Cardiac fibroblast (primary cell): ENCODE data around the gene SLC12A5.

Experiments used
- DNase-seq, 2 donors: peaks; one replicate each; pipeline versions ENCODE4 v3.0.0 to v3.0.0-alpha.2; 2010; ENCODE audit warnings: low read depth in 2 of 2
- H3K4me3 ChIP-seq, 2 donors: replicated peaks in 1 of 2; 1 replicate in 1 of 2; 2 replicates in 1 of 2; pipeline ENCODE4 v1.5.1; 2011; ENCODE audit warnings: low read depth in 2 of 2, low read length in 2 of 2, mild to moderate bottlenecking in 2 of 2, moderate library complexity in 1 of 2
- TF ChIP-seq, protein P1 (sequence below): IDR thresholded peaks from one replicate; pipeline ENCODE4 v1.5.1; 2011; ENCODE audit warnings: low read depth, mild to moderate bottlenecking, low read length, inconsistent platforms

The SLC12A5 gene

DNA sequence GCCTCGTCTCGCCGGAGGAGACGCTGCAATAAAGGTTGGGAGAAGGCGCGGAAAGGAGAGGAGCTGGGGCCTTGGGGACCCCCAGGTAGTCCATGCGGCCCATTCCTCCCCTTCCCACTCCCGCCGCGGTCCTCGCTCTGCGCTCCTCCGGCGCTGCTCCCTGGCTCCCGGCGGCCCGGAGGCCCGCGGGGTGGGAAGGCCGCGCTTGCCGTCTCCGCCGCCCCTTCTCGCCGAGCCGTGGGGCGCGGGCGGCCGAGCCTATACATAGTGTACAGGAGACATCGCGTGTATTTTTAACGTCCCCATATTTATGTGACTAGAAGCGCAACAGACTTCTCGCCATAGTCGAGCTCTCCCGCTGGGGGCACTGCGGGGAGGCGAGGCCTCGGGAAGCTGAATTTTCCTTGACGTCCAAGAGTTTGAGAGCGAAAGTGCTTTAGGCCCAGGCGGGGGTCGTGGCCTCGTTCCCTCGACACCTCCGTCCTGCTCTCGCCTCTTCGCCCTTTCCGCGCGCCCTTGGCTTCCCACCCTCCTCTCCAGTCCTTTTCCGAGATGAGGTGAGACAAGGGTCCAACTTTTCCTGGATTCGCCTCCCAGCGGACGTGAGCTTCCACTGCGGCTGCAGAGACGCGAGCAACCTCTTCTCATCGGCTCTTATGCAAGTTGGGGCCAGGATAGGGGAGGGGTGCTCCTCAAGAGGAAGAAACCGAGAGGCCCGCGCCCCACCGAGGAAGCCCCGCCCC, 29.0 kb downstream of the SLC12A5 start:
- peak; percentile 50 to 52 for DNase-seq
- TF ChIP-seq, protein P1, sequence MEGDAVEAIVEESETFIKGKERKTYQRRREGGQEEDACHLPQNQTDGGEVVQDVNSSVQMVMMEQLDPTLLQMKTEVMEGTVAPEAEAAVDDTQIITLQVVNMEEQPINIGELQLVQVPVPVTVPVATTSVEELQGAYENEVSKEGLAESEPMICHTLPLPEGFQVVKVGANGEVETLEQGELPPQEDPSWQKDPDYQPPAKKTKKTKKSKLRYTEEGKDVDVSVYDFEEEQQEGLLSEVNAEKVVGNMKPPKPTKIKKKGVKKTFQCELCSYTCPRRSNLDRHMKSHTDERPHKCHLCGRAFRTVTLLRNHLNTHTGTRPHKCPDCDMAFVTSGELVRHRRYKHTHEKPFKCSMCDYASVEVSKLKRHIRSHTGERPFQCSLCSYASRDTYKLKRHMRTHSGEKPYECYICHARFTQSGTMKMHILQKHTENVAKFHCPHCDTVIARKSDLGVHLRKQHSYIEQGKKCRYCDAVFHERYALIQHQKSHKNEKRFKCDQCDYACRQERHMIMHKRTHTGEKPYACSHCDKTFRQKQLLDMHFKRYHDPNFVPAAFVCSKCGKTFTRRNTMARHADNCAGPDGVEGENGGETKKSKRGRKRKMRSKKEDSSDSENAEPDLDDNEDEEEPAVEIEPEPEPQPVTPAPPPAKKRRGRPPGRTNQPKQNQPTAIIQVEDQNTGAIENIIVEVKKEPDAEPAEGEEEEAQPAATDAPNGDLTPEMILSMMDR: peak; percentile 47

DNA sequence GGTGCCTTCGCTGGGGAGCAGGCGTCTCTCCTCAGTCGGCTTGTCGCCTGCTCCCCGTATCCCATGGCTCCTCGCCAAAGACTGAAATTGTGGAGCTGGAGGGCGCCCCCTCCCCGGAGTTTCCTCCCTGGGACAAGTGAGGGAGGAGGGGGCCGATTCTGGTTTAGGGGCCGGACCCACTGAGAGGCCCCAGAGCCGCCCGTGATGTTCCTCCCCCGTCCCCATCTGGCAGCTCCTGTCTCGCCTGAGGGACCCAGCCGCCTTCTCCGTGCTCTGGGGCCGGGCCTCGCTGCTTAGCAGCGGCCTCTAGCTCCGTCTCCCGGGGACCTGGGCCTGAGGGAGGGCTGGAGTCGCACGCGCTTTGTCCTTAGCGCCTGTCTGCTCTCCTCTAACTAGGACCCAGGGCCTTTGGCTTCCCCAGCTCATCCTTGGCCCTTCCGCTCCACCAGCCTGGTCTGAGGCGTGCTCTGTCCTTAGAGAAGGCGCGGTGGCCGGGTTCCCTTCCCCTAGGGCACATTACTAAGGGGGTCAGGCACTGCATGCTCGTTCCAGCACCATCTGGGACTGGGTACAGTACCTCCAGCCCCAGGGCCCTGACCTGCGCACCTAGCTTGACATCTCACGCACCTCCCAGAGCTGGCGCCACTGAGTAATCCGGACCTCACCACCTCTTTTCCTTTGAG, 29.7 kb downstream of the SLC12A5 start:
- H3K4me3 ChIP-seq: peak overlapping the region; percentile 30 to 35
- TF ChIP-seq, protein P1: no peak
- no peak for DNase-seq

More for the DNA sequence above, 29.0 kb downstream of the SLC12A5 start:
- peak overlapping the region; percentile 30 to 35 for H3K4me3 ChIP-seq

DNA sequence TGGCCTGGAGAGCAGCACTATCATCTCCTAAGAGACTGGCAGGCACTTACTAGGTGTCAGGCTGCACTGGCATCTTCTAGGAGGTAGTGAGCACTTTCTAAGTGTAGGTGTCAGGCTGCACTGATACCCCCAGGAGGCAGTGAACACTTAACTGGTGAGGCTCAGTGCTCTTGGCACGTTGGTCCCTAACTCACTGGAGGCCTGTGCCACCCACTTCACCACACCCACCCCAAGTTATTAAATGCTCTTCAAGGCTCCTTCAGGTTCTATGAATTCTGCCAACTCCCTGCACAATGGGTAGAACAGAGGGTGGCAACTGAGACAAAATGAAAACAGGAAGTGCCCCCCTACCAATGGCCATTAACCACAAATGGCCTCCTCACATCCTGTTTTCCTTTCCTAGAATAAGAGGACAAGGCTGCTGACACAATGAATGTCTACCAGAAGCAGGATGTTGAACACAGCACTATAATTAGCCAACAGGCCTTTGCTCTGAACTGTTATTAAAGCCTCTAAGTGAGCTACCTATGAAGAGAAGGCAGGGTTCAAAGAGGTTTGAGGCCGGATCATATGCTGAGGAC, 31.4 kb downstream of the SLC12A5 start:
- peak in 1 of 2 donors; percentile 16 for DNase-seq
- H3K4me3 ChIP-seq: no peak overlapping the region
- TF ChIP-seq, protein P1: no peak

DNA sequence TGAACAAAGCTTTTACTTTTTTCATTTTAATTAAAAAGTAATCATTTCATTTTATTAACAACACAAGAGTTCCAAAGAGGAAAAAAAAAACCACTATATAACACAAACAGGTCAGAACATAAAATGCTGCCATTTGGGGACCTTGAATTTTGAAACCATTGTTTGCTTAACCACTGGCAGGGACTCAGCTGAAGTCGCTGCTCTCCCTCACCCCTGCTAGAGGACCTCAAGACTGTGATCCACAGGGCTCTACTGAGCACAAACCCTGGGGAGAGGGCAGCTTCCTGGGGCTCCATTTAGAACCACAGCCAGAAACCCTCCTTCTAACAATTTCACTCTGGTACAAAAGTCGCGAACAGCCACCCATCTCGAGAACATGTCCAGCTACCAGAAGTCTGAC, 32.0 kb downstream of the SLC12A5 start:
- no peak overlapping the region for H3K4me3 ChIP-seq
- TF ChIP-seq, protein P1: no peak
- DNase-seq: no peak

DNA sequence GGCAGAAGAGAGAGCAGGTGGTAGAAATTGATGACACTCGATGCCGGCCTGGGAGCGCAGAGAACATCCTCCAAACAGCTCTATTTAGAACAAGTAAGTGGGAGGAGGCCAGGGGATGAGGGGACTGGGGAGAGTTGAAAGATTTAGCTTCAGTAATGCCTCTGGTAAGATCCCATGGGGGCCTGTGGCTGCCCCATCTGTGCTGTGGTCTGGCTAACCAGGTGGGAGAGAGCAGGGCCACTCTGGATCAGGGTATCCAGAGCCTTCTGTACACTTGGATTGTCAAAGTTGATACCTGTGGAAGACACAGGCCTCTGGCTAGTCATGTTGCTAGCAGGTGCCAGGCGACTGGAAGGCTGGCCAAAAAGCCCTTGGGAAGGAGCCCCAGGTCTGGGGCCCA, 33.1 kb downstream of the SLC12A5 start:
- H3K4me3 ChIP-seq: no peak overlapping the region
- DNase-seq: no peak
- TF ChIP-seq, protein P1: no peak

DNA sequence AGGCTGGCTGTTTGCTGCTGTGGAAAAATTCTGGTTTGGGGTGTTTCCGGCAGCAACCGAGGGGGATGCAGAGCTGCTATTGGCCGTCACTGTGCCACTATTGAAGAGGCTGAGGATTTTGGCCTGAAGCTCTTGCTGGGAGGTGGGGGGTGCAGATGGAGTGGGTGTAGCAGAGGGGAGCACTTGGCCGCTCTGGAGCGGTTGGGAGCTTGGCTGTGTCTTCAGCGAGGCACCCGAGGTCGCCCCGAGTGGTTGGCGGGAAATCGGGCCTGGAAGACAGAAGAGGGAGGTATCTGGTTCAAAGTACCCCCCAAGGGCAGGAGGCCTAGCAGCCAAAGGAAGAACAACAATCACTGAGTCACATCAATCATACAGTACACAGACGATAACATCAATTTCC, 33.6 kb downstream of the SLC12A5 start:
- no peak overlapping the region for H3K4me3 ChIP-seq
- TF ChIP-seq, protein P1: no peak
- no peak for DNase-seq
